ENCODE data around the gene MKI67. TPM values are rescaled to one million over a fixed set of nuclear protein-coding genes. Genes with fewer than 3 reads are reported as not detected.

The MKI67 gene
- total and polyA plus RNA-seq, 2 donors (not counting 3 experiments of a cell fraction or from before 2014, with no cell fraction given) = 16.2 to 125 TPM

- Histone ChIP-seq H3K9ac (replicated peaks; ENCODE audit: extremely low read depth, insufficient read depth, low read length) (no peak overlapping the region), H3K27me3 (ENCODE audit: control insufficient read depth in 2 of 2, insufficient read depth in 2 of 2, low read length in 2 of 2) (no peaks in the 10 kb centered on the region), H3K4me2 (ENCODE audit: insufficient read depth, low read length) (no peak overlapping the region), H4K20me1 (replicated peaks; ENCODE audit: control insufficient read depth, extremely low read depth, insufficient read depth, low read length) (no peaks in the 10 kb centered on the region), H3K36me3 (ENCODE audit: control insufficient read depth in 2 of 2, extremely low read depth in 1 of 2, insufficient read depth in 2 of 2, low read length in 2 of 2) (peaks cover 28 to 67% of the 10 kb centered on the region in 2 experiments), H3K4me1 (ENCODE audit: control insufficient read depth, extremely low read depth, insufficient read depth, low read length) (peaks cover 6% of the 10 kb centered on the region), H2AFZ (ENCODE audit: low read depth, low read length) (no peak overlapping the region), H3K9me1 (replicated peaks; ENCODE audit: control insufficient read depth, extremely low read depth, insufficient read depth, low read length) (no peaks in the 10 kb centered on the region), H3K27ac (ENCODE audit: insufficient read depth, low read depth, low read length) (no peak overlapping the region), H3K9me3 (replicated peaks; ENCODE audit: control insufficient read depth, insufficient read depth, low read length) (no peaks in the 10 kb centered on the region), H3K4me3 (replicated peaks in 1 of 3; ENCODE audit: insufficient read depth in 1 of 3, low read depth in 1 of 3, low read length in 3 of 3) (no peak overlapping the region), H3K79me2 (ENCODE audit: control insufficient read depth, insufficient read depth, low read length) (peaks cover 4% of the 10 kb centered on the region)
- dilution Hi-C loops (cut with MboI; ENCODE audit: extremely low pct_ligation_motif_present, low sequenced_read_pairs) = no loop called here
- ChIA-PET CTCF (interaction anchor here (1.4 to 3.2 kb wide), 2 partner anchors 17 kb away, joined by 3 to 20 read pairs; no protein-coding TSS in a partner anchor), POLR2A (no interaction called here)
- FAIRE-seq (no peak), DNase-seq (ENCODE audit: low read depth, low spot score) (no peak)
- TF ChIP-seq EZH2 (IDR thresholded peaks at IDR 0.05; ENCODE audit: borderline replicate concordance, low read depth, low read length, severe bottlenecking) = no peak
- TF ChIP-seq FOS (IDR thresholded peaks at IDR 0.05; ENCODE audit: borderline replicate concordance, insufficient read depth, low read length) = no peak
- TF ChIP-seq MYC (IDR thresholded peaks at IDR 0.05; ENCODE audit: low read depth, low read length) = no peak
- TF ChIP-seq, protein P1, sequence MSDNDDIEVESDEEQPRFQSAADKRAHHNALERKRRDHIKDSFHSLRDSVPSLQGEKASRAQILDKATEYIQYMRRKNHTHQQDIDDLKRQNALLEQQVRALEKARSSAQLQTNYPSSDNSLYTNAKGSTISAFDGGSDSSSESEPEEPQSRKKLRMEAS (IDR thresholded peaks at IDR 0.05; ENCODE audit: insufficient read depth, insufficient read length) = no peak
- no peak for TF ChIP-seq JUN (IDR thresholded peaks at IDR 0.05; ENCODE audit: borderline replicate concordance, insufficient read depth, insufficient read length, low read depth)
- TF ChIP-seq, protein P2, sequence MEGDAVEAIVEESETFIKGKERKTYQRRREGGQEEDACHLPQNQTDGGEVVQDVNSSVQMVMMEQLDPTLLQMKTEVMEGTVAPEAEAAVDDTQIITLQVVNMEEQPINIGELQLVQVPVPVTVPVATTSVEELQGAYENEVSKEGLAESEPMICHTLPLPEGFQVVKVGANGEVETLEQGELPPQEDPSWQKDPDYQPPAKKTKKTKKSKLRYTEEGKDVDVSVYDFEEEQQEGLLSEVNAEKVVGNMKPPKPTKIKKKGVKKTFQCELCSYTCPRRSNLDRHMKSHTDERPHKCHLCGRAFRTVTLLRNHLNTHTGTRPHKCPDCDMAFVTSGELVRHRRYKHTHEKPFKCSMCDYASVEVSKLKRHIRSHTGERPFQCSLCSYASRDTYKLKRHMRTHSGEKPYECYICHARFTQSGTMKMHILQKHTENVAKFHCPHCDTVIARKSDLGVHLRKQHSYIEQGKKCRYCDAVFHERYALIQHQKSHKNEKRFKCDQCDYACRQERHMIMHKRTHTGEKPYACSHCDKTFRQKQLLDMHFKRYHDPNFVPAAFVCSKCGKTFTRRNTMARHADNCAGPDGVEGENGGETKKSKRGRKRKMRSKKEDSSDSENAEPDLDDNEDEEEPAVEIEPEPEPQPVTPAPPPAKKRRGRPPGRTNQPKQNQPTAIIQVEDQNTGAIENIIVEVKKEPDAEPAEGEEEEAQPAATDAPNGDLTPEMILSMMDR (IDR thresholded peaks at IDR 0.05; ENCODE audit: extremely low read depth in 1 of 2, insufficient read depth in 1 of 2, low read depth in 1 of 2, low read length in 2 of 2) = no peak
- no peak for TF ChIP-seq GATA2 (IDR thresholded peaks at IDR 0.05; ENCODE audit: insufficient read depth, insufficient read length, low read depth, low read length)
- TF ChIP-seq POLR2AphosphoS5 (IDR thresholded peaks at IDR 0.05; ENCODE audit: insufficient read depth, low read depth, low read length) = no peak
- no peak for TF ChIP-seq POLR2A (IDR thresholded peaks at IDR 0.05; ENCODE audit: low read depth, low read length)
- no TSS peak for BruUV-seq (replicated peaks)
- intact Hi-C loops (cut with micrococcal nuclease) = no loop called here
These were observed 73.5 kb downstream of the MKI67 start for GRCh38 chr10:128052696-128053095.
